LNCAP (cell line): ENCODE results near the gene CGB5.
A peak's percentile ranks its signal among the peaks of the same experiment; 100 is the strongest.

ENCODE experiments used
- TF ChIP-seq, protein P1 (sequence below): fragments of 450-650 bp; IDR thresholded peaks from 2 replicates; pipeline ENCODE4 v1.5.1; 2017; ENCODE audit warnings: mild to moderate bottlenecking

The CGB5 gene

GRCh38 chr19:49070416-49070815 is 26.8 kb downstream of the CGB5 start:
- TF ChIP-seq, protein P1, sequence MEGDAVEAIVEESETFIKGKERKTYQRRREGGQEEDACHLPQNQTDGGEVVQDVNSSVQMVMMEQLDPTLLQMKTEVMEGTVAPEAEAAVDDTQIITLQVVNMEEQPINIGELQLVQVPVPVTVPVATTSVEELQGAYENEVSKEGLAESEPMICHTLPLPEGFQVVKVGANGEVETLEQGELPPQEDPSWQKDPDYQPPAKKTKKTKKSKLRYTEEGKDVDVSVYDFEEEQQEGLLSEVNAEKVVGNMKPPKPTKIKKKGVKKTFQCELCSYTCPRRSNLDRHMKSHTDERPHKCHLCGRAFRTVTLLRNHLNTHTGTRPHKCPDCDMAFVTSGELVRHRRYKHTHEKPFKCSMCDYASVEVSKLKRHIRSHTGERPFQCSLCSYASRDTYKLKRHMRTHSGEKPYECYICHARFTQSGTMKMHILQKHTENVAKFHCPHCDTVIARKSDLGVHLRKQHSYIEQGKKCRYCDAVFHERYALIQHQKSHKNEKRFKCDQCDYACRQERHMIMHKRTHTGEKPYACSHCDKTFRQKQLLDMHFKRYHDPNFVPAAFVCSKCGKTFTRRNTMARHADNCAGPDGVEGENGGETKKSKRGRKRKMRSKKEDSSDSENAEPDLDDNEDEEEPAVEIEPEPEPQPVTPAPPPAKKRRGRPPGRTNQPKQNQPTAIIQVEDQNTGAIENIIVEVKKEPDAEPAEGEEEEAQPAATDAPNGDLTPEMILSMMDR, result no peak

DNA sequence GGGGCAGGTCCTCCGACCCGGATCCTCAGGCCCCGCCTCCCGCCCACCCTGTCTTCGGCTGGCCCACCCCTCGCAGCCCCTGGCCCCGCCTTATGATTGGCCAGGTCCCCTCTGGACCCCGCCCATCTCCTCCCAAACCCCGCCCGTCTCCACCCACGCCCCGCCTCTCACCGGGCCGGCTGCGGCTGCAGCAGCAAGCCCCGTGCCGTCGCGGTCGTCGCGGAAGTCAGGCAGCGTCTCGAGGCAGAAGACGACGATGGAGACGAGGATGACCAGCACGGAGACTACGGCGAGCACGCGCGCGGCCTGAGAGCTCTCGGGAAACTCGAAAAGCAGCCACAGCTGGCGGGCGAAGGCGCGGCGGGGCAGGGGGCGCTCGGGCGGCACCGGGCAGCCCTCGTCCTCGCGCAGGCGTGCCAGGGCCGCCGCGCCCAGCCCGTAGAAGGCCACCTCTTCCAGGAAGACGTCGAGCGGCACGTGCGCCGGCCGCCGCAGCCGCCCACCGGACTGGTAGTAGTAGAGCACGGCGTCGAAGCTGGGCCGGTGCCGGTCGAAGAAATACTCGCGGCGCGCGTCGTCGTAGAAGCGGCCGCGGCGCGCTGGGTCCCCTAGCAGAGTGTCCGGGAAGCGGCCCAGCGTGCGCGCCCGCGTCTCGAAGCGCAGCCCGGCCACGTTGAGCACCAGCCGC is 28.4 kb downstream of the CGB5 start:
- TF ChIP-seq, protein P1, result no peak

GRCh38 chr19:49073514-49074378 is 30.1 kb downstream of the CGB5 start:
- TF ChIP-seq, protein P1, result peak; percentile 39

DNA sequence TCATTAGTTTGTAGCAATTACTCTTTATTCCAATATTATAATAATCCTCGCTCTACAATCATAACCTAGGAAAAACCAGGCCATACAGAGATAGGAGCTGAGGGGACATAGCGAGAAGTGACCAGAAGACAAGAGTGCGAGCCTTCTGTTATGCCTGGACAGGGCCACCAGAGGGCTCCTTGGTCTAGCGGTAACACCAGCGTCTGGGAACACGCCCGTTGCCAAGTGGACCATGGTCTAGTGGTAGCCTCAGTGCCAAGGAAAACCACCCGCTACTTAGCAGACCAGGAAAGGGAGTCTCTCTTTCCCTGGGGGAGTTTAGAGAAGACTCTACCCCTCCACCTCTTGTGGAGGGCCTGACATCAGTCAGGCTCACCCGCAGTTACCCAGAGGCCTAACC is 31.2 kb downstream of the CGB5 start:
- TF ChIP-seq, protein P1, result peak; percentile 49

DNA sequence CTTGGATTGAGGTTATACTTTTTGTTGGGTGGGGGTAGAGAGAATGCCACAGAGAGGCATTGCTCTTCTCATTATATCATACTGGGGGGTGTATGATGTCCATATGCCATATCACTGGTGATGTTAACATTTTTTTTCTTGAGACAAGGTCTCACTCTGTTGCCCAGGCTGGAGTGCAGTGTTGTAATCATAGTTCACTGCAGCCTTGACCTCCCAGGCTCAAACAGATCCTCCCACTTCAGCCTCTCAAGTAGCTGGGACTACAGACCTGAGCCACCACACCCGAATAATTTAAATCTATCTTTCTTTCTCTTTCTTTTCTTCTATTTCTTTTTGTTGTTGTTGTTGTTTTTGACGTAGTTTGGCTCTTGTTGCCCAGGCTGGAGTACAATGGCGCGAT is 36.7 kb downstream of the CGB5 start:
- TF ChIP-seq, protein P1, result no peak

DNA sequence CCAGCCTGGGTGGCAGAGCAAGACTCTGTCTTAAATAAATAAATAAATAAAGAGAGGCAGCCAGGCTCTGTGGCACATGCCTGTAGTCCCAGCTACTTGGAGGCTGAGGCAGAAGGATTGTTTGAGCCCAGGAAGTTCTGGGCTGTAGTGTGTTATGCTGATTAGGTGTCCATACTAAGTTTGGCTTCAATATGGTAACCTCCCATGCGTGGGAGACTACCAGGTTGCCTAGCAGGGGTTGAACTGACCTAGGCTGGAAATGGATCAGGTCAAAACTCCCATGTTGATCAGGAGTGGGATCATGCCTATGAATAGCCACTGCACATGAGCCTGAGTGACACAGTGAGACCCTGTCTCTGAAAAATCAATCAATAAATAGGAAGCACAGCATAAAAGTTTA is 37.6 kb downstream of the CGB5 start:
- TF ChIP-seq, protein P1, result no peak

GRCh38 chr19:49084206-49085019 is 40.8 kb downstream of the CGB5 start:
- TF ChIP-seq, protein P1, result no peak
